ENCODE data around the gene MAPKAPK5.
"Not testable (repeated sequence)": the region's sequence is repeated elsewhere in the genome, so short reads cannot be mapped to it uniquely, and the experiment has no call there.

The MAPKAPK5 gene

GRCh38 chr12:111829635-111830034 is 12.4 kb upstream of the MAPKAPK5 start:
- not testable (repeated sequence) for DNase-seq

- not testable (repeated sequence) for DNase-seq
These were observed 7.2 kb upstream of the MAPKAPK5 start for GRCh38 chr12:111834740-111835386.

- not testable (repeated sequence) for DNase-seq
These were observed 6.4 kb upstream of the MAPKAPK5 start for GRCh38 chr12:111835531-111836181.

GRCh38 chr12:111838353-111838752 is 3.7 kb upstream of the MAPKAPK5 start:
- DNase-seq = no peak

GRCh38 chr12:111840807-111841206 is 1.2 kb upstream of the MAPKAPK5 start:
- DNase-seq = no peak

GRCh38 chr12:111841236-111841749 is 735 bp upstream of the MAPKAPK5 start:
- no peak for DNase-seq

GRCh38 chr12:111842556-111843396 is 748 bp downstream of the MAPKAPK5 start:
- no peak for DNase-seq

- DNase-seq = peak; percentile 37
These were observed 4.0 kb downstream of the MAPKAPK5 start for GRCh38 chr12:111846016-111846415.

GRCh38 chr12:111850526-111850925 is 8.5 kb downstream of the MAPKAPK5 start:
- no peak for DNase-seq

GRCh38 chr12:111858186-111858585 is 16.2 kb downstream of the MAPKAPK5 start:
- DNase-seq = no peak

GRCh38 chr12:111858778-111859177 is 16.8 kb downstream of the MAPKAPK5 start:
- DNase-seq = no peak

GRCh38 chr12:111864913-111865312 is 22.9 kb downstream of the MAPKAPK5 start:
- no peak for DNase-seq

- no peak for DNase-seq
These were observed 25.5 kb downstream of the MAPKAPK5 start for GRCh38 chr12:111867531-111867930.

- no peak for DNase-seq
These were observed 26.9 kb downstream of the MAPKAPK5 start for GRCh38 chr12:111868676-111869588.

- no peak for DNase-seq
These were observed 27.6 kb downstream of the MAPKAPK5 start for GRCh38 chr12:111869671-111870070.

- DNase-seq = no peak
These were observed 28.2 kb downstream of the MAPKAPK5 start for GRCh38 chr12:111870216-111870615.

GRCh38 chr12:111870706-111871105 is 28.7 kb downstream of the MAPKAPK5 start:
- no peak for DNase-seq

GRCh38 chr12:111873113-111873512 is 31.1 kb downstream of the MAPKAPK5 start:
- no peak for DNase-seq

GRCh38 chr12:111881716-111882115 is 39.7 kb downstream of the MAPKAPK5 start:
- DNase-seq = no peak

- DNase-seq = no peak
These were observed 44.9 kb downstream of the MAPKAPK5 start for GRCh38 chr12:111886662-111887545.

Measured in NCI-H1105 treated with DMSO at 0.1 percent for 48 hours (cell line).